HTR-8/SVneo (cell line): ENCODE results near the gene HHLA2.

Experiments
- DNase-seq: peaks from one replicate; pipeline ENCODE4 v3.0.0; 2011; ENCODE audit warnings: low spot score, mixed read lengths; ENCODE audit not compliant: insufficient read length
- FAIRE-seq: peaks from 2 replicates; lab custom pipeline; 2011; peaks lifted over from hg19 to GRCh38; lab: Jason Lieb, UNC

The HHLA2 gene

GRCh38 chr3:108297647-108298046 is 1.3 kb downstream of the HHLA2 start:
- FAIRE-seq, result no peak
- DNase-seq, result no peak

DNA sequence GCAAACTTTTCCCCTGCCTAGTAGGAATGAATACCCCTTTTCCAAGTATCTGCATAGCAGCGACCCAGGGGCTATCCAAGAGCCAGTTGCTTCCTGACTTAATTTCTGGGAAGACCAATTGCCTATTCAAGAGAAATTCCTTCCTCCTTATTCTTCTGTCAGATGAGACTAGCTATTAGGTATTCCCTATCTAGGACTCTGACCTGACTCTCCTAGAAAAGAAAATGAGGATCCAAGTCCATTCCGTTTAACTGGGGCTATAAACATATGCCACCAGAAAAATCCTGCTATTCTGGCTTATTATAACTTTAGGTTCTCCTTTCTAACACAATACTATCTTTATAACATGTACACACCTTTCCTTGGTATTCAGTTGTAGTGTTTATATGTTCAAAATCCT is 1.7 kb downstream of the HHLA2 start:
- DNase-seq (no peak), FAIRE-seq (no peak)

DNA sequence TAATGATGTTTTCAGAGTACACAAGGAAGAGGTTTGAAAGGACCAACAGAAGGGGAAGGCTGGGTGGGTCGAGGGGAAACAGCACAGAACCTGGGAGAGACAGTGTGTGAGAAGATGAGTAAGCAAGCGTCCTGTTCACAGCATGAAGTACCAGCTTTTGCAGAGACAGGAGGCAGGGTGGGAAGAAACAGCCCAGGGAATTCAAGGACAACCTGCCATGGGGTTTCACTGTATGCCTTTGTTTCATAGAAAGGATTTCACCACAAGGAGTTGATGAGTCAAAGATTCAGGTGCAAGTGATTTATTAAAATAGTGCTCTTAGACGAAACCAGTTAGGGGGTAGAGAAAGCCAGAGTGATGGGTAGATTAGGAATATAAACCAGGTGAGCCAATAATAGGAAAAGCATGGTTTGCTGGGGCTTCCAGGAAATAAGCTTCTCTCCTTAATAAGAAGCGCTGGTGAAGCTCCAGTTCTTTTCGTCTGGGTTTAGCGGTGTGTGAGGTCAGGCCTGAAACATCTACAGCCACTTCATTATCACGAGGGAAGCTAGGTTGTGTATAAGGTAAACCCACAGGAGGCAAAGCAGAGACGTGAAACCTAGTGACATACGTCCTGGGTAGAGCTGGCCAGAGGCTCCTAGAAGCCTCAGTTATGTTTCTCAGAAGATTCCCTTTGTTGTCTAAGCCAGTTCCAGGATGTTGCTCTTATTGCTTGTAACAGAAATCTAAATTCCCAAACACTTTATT is 3.9 kb downstream of the HHLA2 start:
- FAIRE-seq (no peak), DNase-seq (no peak)

GRCh38 chr3:108301695-108302404 is 5.5 kb downstream of the HHLA2 start:
- no peak for FAIRE-seq
- DNase-seq, result no peak

GRCh38 chr3:108302570-108302969 is 6.2 kb downstream of the HHLA2 start:
- no peak for FAIRE-seq
- DNase-seq, result no peak

DNA sequence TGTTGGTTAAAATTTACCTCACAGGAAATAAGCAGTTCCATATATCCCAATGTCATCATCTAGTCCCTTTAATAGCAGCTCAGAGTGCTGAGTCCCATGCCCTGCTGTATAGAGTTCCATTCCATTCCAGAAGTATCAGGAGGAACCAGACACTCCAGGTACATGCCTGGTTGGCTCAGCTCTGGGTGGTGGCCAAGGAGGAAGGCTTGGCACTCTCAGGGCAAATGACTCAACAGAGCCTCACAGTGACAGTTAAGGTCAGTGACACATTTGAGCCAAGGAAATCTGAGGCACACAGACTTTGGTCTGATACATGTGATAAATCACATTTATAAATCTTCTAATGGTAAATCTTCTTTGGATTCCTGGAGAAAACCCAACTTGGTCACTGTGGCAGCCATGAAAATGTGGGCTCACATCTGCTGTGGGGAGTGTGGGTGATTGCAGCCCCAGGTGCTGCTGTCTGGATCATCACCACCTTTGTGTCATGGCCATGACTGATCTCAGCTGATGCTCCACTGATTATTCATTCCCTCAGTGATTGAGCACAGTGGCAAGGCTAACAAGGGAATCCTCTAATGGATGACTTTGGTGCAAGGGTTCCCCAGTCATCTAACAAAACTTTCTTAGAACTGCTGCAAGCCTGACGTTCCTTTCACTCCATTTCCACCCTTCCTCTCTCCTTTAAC is 9.3 kb downstream of the HHLA2 start:
- FAIRE-seq (no peak), DNase-seq (no peak)

GRCh38 chr3:108311797-108312196 is 15.4 kb downstream of the HHLA2 start:
- DNase-seq, result no peak
- FAIRE-seq, result no peak

DNA sequence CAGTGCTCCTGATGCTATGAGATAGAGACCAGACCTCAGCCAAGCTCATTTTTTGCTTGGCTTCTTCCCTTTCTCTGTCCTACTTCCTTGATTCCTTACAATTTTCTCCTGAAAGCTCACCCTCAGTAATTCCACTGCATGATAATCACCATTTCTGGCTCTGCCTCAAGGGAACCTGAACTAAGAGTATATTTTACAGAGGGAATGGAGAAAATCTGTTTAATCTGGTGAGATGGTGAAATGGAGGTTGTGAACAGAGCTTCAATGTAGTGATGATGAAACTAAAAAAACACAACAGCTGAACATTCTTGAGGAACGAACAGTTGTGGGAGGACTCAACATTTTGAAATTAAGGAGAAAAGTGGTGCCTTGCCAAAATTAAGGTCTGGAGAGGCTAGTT is 16.3 kb downstream of the HHLA2 start:
- no peak for FAIRE-seq
- no peak for DNase-seq

DNA sequence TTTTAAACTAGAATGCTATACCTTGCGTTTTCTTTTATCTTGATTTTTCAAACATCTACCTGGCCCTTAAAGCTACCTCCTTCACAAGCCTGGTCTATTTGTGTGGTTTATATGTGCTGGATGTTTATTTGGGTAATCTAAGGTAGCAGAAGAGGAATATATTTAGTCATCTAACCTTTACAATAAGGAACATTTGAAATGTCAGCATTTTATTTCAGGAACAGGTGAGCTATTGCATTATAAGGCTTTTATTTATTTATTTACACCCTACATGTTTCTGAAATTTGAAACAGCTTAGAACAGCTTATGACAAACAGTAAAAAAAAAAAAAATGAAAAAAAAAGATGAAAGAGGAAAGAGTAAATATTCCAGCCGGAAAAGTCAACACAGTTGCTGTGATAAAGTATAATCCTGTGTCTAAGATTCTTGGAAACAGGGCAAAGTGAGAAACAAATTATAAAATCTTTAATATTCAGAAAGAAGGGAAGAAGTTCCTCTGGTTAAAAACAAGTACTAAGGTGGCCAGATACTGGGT is 19.5 kb downstream of the HHLA2 start:
- DNase-seq (no peak), FAIRE-seq (no peak)

- no peak for FAIRE-seq
- DNase-seq, result no peak
Measured at GRCh38 chr3:108319428-108320082, 23.2 kb downstream of the HHLA2 start.

GRCh38 chr3:108320746-108321350 is 24.5 kb downstream of the HHLA2 start:
- FAIRE-seq (no peak), DNase-seq (no peak)

- DNase-seq (no peak), FAIRE-seq (no peak)
Measured at GRCh38 chr3:108322352-108322751, 26.0 kb downstream of the HHLA2 start.

GRCh38 chr3:108324177-108324576 is 27.8 kb downstream of the HHLA2 start:
- FAIRE-seq, result no peak
- no peak for DNase-seq

- FAIRE-seq (no peak), DNase-seq (no peak)
Measured at GRCh38 chr3:108327168-108327567, 30.8 kb downstream of the HHLA2 start.

DNA sequence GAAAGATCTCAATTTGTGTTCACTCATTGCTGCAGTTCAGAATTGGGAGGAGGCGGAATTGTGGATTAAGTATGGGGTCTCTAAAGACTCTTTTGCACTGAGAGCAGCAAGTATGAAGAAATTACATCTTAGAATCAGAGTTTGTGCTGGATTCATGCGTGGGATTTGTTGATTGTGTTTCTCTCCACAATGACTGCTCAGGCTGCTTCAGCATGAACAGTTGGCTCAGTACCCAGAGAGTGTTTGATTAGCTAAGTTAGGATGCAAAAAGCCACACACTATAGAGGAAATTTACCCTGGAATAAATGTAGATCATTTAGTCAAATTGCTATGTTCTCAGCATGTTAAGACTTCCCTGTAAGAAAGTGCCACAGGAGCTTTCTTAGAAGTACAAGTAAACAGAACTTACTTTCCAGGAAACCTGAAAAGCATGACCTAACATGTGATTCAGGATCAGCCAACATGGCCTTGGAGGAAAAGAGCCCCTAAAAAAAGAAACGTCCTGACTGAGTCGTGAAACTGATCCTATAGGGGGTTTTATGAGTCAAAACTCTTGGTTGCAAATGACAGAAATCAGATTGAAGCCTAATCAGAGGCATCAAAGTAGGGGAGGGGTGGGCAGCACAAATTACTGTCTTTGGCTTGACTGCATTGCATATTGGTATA is 32.6 kb downstream of the HHLA2 start:
- DNase-seq, result no peak
- FAIRE-seq, result no peak

DNA sequence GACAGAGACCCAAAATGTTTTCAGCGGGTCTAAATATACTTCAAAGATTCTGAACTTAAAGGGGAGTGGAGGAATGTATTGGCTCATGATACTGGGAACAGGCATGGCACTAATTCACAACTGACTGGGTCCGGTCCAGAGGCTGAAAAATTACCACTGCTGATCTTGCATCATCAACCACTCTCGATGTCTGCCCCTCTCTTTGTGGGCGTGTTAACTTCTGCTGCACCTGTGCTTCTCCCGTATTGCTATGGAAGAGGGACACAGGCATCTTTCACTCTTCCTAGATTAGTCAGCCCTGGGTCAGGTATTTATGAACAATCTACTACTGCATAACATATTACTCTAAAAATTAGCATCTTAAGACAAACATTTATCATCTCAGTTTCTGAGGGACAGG is 33.2 kb downstream of the HHLA2 start:
- FAIRE-seq (no peak), DNase-seq (no peak)

DNA sequence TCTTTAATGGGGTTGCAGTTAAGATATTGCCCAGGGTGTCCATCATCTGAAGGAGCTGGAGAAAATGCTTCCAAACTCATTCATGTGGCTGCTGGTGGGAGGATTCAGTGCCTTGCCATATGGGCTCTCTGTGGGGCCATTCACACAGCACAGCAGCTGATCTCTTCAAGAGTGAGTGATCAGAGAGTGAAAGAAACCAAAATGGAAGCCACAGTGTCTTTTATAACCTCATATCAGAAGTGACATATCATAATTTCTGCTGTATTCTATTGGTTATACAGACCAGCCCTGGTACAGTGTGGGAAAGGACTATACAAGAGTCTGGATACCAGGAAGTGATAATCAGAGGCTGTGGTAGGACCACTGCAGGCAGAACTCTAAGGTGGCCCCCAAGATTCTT is 33.6 kb downstream of the HHLA2 start:
- no peak for DNase-seq
- no peak for FAIRE-seq

DNA sequence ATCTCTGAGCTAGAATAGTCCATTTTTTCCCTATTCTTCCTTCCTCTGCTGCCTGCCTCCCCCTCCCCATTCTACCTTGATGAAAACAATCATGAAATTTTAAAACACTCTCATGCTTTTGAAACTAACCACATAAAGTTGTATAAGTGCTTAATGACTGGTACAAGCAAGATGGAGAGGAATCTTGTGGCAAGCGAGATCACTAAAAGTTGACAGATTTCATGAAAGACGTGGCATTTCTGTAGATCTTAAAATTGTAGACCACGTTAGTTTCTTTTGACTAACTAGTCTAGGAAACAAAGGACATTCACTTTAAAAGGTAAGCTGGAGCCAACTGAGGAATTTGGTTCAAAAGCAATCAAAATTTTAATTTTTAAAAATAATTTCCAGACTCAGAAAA is 35.4 kb downstream of the HHLA2 start:
- DNase-seq (no peak), FAIRE-seq (no peak)

DNA sequence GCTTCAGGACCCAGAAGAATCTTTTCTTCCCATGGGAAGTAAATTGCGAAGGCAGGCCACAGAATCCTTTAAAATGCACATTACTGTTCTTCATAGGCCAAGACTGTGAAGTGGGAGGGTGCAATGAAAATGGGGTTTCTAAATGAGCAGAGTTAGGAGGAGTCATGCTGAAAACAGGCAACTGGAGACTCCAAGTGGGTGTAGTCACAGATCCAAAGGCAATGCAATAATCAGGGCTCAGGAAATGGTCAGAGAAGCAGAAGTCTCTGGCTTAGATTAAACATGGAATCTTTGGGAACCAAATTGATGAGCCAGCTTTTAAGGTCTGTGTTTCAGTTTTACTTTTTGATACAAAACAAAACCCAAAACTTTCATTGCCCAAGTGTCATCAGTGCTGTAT is 37.6 kb downstream of the HHLA2 start:
- DNase-seq, result no peak
- no peak for FAIRE-seq

- FAIRE-seq, result no peak
- DNase-seq, result no peak
Measured at GRCh38 chr3:108334701-108335100, 38.4 kb downstream of the HHLA2 start.
